Activated CD4-positive, alpha-beta T cell treated with anti-CD3 and anti-CD28 coated beads, Interleukin-2, amount 10 ng/mL, durations not matched to agents 24 days and 14 days (primary cell): Measurements from ENCODE around the gene PLG. TPM values are rescaled to one million over a fixed set of nuclear protein-coding genes. Genes with fewer than 3 reads are reported as not detected.
"Not testable (repeated sequence)": the region's sequence is repeated elsewhere in the genome, so short reads cannot be mapped to it uniquely, and the experiment has no call there.

Source experiments
- DNase-seq: peaks from one replicate; pipeline ENCODE4 v3.0.0; 2022
- H3K27ac Mint-ChIP-seq: one replicate; pipeline ENCODE4 v1.8.0; 2022; ENCODE audit warnings: mild to moderate bottlenecking, mixed read lengths
- H3K27me3 Mint-ChIP-seq: one replicate; pipeline ENCODE4 v1.8.0; 2022; ENCODE audit warnings: mixed read lengths
- H3K36me3 Mint-ChIP-seq: one replicate; pipeline ENCODE4 v1.8.0; 2022; ENCODE audit warnings: low read depth, mild to moderate bottlenecking, mixed read lengths
- H3K4me1 Mint-ChIP-seq: one replicate; pipeline ENCODE4 v1.8.0; 2021; ENCODE audit warnings: mixed read lengths
- H3K4me3 Mint-ChIP-seq: one replicate; pipeline ENCODE4 v1.8.0; 2022; ENCODE audit warnings: mild to moderate bottlenecking, moderate library complexity, mixed read lengths
- H3K9me3 Mint-ChIP-seq: one replicate; pipeline ENCODE4 v1.8.0; 2021; ENCODE audit warnings: mixed read lengths
- intact Hi-C: fragments of 100-400 bp; cut with micrococcal nuclease; formaldehyde crosslinking; loops from one replicate; pipeline ENCODE4 v1.15.1; 2023
- total RNA-seq: library from RNA; stranded (reverse); gene quantifications from 2 replicates; pipeline ENCODE4 v1.2.3, GENCODE V29; 2022

PLG gene
- 0.40 TPM in 1 of 2 replicates, not detected in the other for total RNA-seq

- H3K4me3 Mint-ChIP-seq, H3K27me3 Mint-ChIP-seq, intact Hi-C loops, DNase-seq, H3K9me3 Mint-ChIP-seq, H3K36me3 Mint-ChIP-seq, H3K4me1 Mint-ChIP-seq, H3K27ac Mint-ChIP-seq: not testable (repeated sequence)
Observed at GRCh38 chr6:160701918-160702680, at the start of gene PLG. PLG (plus strand) TSS chr6:160702244; CDS start chr6:160702305, 61 bp downstream.

- Mint-ChIP-seq H3K27ac (no peak overlapping the region), H3K36me3 (no peaks in the 10 kb centered on the region), H3K4me1 (no peaks in the 10 kb centered on the region), H3K27me3 (peaks cover 7% of the 10 kb centered on the region), H3K4me3 (no peak overlapping the region), H3K9me3 (no peaks in the 10 kb centered on the region)
- intact Hi-C loops: no loop called here
- DNase-seq: no peak
Observed at GRCh38 chr6:160659562-160659961, 42.5 kb upstream of the PLG start.

DNA sequence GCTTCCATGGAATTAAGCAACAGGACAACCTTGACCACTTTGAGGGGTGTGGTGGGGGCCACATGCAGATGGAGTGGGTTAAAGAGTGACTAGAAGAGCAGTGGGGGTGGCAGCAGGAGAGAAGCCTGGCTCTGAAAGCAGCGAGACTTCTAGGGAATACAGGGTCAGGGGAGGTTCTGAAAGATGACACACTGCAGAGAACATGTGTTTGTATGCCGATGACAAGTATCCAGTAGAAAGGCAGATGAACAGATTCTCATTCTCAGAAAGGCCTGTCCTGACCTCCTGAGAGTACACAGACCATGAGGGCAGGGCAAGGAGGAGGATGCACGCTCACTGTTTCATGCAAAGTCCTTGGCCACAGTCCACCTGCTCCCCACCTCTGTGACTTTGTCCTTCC is 40.8 kb upstream of the PLG start:
- Mint-ChIP-seq H3K27ac (no peak overlapping the region), H3K4me1 (no peaks in the 10 kb centered on the region), H3K36me3 (no peaks in the 10 kb centered on the region), H3K27me3 (peaks cover 7% of the 10 kb centered on the region), H3K9me3 (no peaks in the 10 kb centered on the region), H3K4me3 (no peak overlapping the region)
- DNase-seq: no peak
- intact Hi-C loops: no loop called here

- Mint-ChIP-seq H3K27me3 (peaks cover 7% of the 10 kb centered on the region), H3K4me3 (no peak overlapping the region), H3K4me1 (no peaks in the 10 kb centered on the region), H3K27ac (no peak overlapping the region), H3K36me3 (no peaks in the 10 kb centered on the region), H3K9me3 (no peaks in the 10 kb centered on the region)
- intact Hi-C loops: no loop called here
- DNase-seq: no peak
Observed at GRCh38 chr6:160662429-160662828, 39.6 kb upstream of the PLG start.

DNA sequence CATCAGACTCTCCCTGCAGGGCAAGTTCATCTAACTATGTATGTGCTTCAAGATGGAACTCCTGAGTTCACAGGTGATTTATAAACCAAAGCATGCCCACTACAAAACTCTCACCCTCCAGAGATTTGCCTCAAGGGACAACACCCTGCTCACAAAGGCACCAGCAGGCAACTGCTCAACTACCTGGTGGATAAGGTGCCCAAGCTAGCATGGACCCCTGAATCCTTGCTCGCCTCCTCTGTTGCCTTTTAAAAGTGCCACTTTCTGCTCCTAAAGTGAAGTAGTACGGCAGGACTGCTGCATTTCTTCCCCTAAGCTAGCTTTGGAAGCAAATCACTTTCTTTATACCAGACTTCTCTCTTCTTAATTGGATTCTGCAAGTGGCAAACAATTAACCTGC is 39.2 kb upstream of the PLG start:
- H3K36me3 Mint-ChIP-seq: no peaks in the 10 kb centered on the region
- peaks cover 7% of the 10 kb centered on the region for H3K27me3 Mint-ChIP-seq
- DNase-seq: no peak
- no peak overlapping the region for H3K27ac Mint-ChIP-seq
- intact Hi-C loops: no loop called here
- no peak overlapping the region for H3K4me3 Mint-ChIP-seq
- no peaks in the 10 kb centered on the region for H3K4me1 Mint-ChIP-seq
- no peaks in the 10 kb centered on the region for H3K9me3 Mint-ChIP-seq

GRCh38 chr6:160664198-160664597 is 37.8 kb upstream of the PLG start, which contains the start of gene LPA:
LPA (minus strand) TSS chr6:160664275; CDS start chr6:160664214, 61 bp downstream.
- H3K36me3 Mint-ChIP-seq, intact Hi-C loops, H3K27ac Mint-ChIP-seq, H3K4me3 Mint-ChIP-seq, H3K9me3 Mint-ChIP-seq, H3K27me3 Mint-ChIP-seq, DNase-seq, H3K4me1 Mint-ChIP-seq: not testable (repeated sequence)

- H3K36me3 Mint-ChIP-seq: no peaks in the 10 kb centered on the region
- DNase-seq: peak; percentile 78
- H3K27ac Mint-ChIP-seq: no peak overlapping the region
- H3K27me3 Mint-ChIP-seq: no peaks in the 10 kb centered on the region
- intact Hi-C loops: no loop called here
- no peaks in the 10 kb centered on the region for H3K4me1 Mint-ChIP-seq
- no peak overlapping the region for H3K4me3 Mint-ChIP-seq
- H3K9me3 Mint-ChIP-seq: no peaks in the 10 kb centered on the region
Observed at GRCh38 chr6:160667639-160668481, 34.2 kb upstream of the PLG start.

GRCh38 chr6:160668589-160668988 is 33.5 kb upstream of the PLG start:
- no peaks in the 10 kb centered on the region for H3K27me3 Mint-ChIP-seq
- no peaks in the 10 kb centered on the region for H3K4me1 Mint-ChIP-seq
- no peak overlapping the region for H3K27ac Mint-ChIP-seq
- no peak for DNase-seq
- intact Hi-C loops: no loop called here
- no peaks in the 10 kb centered on the region for H3K9me3 Mint-ChIP-seq
- no peak overlapping the region for H3K4me3 Mint-ChIP-seq
- no peaks in the 10 kb centered on the region for H3K36me3 Mint-ChIP-seq

- H3K27me3 Mint-ChIP-seq, intact Hi-C loops, H3K27ac Mint-ChIP-seq, H3K4me1 Mint-ChIP-seq, H3K36me3 Mint-ChIP-seq, H3K4me3 Mint-ChIP-seq, H3K9me3 Mint-ChIP-seq: not testable (repeated sequence)
- DNase-seq: peak; percentile 18
Observed at GRCh38 chr6:160676418-160676817, 25.6 kb upstream of the PLG start.

DNA sequence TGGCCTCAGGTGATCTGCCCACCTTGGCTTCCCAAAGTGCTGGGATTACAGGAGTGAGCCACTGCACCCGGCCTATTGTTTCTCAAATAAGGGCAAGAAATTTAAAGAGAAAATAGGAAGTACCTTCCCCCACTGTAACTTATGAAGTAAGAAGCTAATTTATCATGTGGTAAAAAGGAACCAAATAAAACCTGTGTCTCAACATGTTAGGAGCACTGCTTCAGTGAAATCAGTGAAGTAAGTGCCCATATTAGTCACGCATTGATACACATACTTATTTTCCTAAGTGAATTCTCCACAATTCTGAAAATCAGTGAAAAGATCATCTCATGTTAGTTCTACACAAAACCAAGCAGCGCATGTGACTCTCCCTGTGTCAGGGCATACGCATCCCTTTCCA is 23.8 kb upstream of the PLG start:
- Mint-ChIP-seq H3K9me3 (no peaks in the 10 kb centered on the region), H3K4me1 (no peaks in the 10 kb centered on the region), H3K36me3 (no peaks in the 10 kb centered on the region), H3K27me3 (peaks cover 9% of the 10 kb centered on the region), H3K27ac (no peak overlapping the region), H3K4me3 (no peak overlapping the region)
- no peak for DNase-seq
- intact Hi-C loops: no loop called here

DNA sequence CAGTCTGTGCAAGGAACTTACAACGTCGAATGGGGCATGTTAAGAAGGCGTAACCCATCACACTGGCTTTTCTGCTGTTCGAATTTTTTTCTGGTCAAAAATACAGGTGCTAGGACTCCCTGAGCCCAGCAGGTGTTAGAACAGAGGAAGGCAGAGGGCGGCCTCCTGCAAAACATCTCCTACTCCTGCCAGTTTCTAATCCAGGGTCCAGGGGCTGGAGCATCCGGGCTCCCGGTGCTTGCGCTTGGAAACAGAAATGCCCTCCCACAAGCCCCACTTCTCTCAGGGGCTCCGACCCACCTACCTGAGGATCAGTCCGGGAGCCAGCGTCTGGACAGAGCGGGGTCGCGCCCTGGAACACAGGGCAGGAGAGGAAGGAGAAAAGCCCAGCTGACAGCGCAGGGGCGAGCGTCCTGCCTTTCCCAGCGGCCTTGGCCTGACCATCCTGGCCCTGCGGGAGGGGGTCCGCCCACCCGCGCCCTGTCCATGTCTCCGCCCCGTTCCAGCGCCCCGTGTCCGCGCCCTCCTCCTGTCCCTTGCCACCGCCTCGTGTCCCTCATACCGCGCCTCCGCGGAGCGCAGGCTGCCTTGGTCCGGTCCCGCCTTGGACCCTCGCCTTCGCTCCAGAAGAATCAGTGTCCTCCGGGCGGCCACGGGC is 23.2 kb upstream of the PLG start:
- Mint-ChIP-seq H3K4me1 (no peaks in the 10 kb centered on the region), H3K27ac (no peak overlapping the region), H3K36me3 (no peaks in the 10 kb centered on the region), H3K4me3 (no peak overlapping the region), H3K27me3 (peaks cover 9% of the 10 kb centered on the region), H3K9me3 (no peaks in the 10 kb centered on the region)
- intact Hi-C loops: no loop called here
- DNase-seq: no peak

DNA sequence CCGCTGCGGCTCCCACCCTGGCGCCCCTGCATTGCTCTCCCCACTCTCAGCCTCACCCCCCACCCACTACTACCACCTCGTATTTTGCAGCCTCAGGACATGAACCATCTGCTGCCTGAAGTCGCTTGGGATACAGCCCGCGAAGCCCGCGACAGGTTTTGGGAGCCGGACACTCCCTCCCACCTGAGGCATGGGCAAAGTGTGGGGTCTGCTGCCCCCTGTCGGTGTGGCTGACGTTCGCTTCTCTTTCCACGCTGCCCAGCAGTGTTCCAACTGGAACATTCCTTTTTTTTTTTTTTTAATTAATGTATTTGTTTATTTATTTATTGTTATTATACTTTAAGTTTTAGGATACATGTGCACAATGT is 22.7 kb upstream of the PLG start:
- Mint-ChIP-seq H3K4me3 (no peak overlapping the region), H3K27me3 (peaks cover 9% of the 10 kb centered on the region), H3K36me3 (no peaks in the 10 kb centered on the region), H3K4me1 (no peaks in the 10 kb centered on the region), H3K27ac (no peak overlapping the region), H3K9me3 (no peaks in the 10 kb centered on the region)
- intact Hi-C loops: no loop called here
- no peak for DNase-seq

GRCh38 chr6:160685101-160685761 is 16.8 kb upstream of the PLG start:
- H3K36me3 Mint-ChIP-seq, H3K4me3 Mint-ChIP-seq, H3K9me3 Mint-ChIP-seq, intact Hi-C loops, DNase-seq, H3K4me1 Mint-ChIP-seq, H3K27me3 Mint-ChIP-seq, H3K27ac Mint-ChIP-seq: not testable (repeated sequence)
